Retinal pigment epithelial cell (primary cell): ENCODE data around the gene SNAPC1.

Experiments
- DNase-seq: peaks from one replicate; pipeline ENCODE4 v3.0.0-alpha.2; 2010; ENCODE audit warnings: low read depth
- H3K4me3 ChIP-seq: 2 replicates; pipeline ENCODE4 v1.5.1; 2011; ENCODE audit warnings: mild to moderate bottlenecking, low read length, control low read depth, moderate library complexity
- CTCF ChIP-seq: conservative IDR thresholded peaks from 2 replicates; pipeline ENCODE4 v1.5.1; 2011; ENCODE audit warnings: low read depth, low read length, control low read depth, inconsistent platforms

The SNAPC1 gene, protein sequence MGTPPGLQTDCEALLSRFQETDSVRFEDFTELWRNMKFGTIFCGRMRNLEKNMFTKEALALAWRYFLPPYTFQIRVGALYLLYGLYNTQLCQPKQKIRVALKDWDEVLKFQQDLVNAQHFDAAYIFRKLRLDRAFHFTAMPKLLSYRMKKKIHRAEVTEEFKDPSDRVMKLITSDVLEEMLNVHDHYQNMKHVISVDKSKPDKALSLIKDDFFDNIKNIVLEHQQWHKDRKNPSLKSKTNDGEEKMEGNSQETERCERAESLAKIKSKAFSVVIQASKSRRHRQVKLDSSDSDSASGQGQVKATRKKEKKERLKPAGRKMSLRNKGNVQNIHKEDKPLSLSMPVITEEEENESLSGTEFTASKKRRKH

GRCh38 chr14:61761959-61762786 lies at the start of gene SNAPC1:
Gene SNAPC1 (plus strand): TSS chr14:61762420. CDS start chr14:61762461, 41 bp downstream.
- peak; percentile 93 for DNase-seq
- TF ChIP-seq CTCF: no peak
- peak within 1 kb of the TSS; percentile 96 for H3K4me3 ChIP-seq

GRCh38 chr14:61713724-61714437 lies 48.3 kb upstream of the SNAPC1 start:
- no peak for TF ChIP-seq CTCF
- DNase-seq: no peak
- H3K4me3 ChIP-seq: no peak overlapping the region

- DNase-seq: no peak
- TF ChIP-seq CTCF: no peak
- H3K4me3 ChIP-seq: no peak overlapping the region
Measured at GRCh38 chr14:61716956-61717355, 45.3 kb upstream of the SNAPC1 start.

- no peak for TF ChIP-seq CTCF
- no peak for DNase-seq
- H3K4me3 ChIP-seq: no peak overlapping the region
Measured at GRCh38 chr14:61718039-61718438, 44.2 kb upstream of the SNAPC1 start.

GRCh38 chr14:61719344-61720293 lies 42.6 kb upstream of the SNAPC1 start:
- H3K4me3 ChIP-seq: no peak overlapping the region
- DNase-seq: no peak
- no peak for TF ChIP-seq CTCF

DNA sequence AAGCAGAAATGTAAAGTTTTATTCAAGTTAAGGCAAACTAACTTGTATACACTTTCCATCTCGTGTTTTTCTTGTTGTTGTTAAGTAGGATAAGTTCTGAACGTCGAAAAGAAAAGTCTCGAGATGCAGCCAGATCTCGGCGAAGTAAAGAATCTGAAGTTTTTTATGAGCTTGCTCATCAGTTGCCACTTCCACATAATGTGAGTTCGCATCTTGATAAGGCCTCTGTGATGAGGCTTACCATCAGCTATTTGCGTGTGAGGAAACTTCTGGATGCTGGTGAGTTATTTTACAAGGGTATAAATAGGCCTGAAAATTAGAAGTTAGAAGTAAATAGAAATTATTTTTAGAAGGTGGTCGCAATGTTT lies 41.9 kb upstream of the SNAPC1 start:
- DNase-seq: no peak
- no peak overlapping the region for H3K4me3 ChIP-seq
- no peak for TF ChIP-seq CTCF
